Measurements from ENCODE around the gene LGI1. TPM values are rescaled to one million over a fixed set of nuclear protein-coding genes. Genes with fewer than 3 reads are reported as not detected.

LGI1 gene
- polyA plus RNA-seq, 3 donors, result 0.03 TPM; not detected in 2

DNA sequence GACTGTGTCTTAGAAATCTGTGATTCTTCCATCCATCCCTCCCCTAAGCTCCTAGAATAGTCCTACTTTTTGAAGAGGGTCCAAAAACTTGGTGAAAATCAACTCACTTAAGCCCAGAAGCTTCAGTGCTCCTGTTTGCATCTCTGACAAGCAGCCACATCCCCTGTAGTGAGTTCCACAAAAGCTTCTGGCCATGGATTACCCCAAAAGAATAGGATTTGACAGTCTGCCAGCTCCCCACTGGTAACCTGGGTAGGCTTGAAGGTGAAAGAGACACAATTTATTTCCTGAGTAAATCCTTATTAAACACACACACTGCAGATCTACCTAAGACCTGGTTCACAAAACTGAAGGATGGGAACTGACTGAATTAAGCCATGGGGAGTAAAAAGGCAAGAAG is 46.5 kb downstream of the LGI1 start:
- intact Hi-C loops (cut with micrococcal nuclease), result no loop called here
- Histone ChIP-seq H3K36me3 (replicated peaks in 1 of 2; ENCODE audit: control insufficient read depth in 1 of 2, insufficient read depth in 2 of 2, low read length in 2 of 2) (no peaks in the 10 kb centered on the region), H3K27ac (ENCODE audit: low read depth in 1 of 2, low read length in 2 of 2) (no peak overlapping the region), H3K9ac (ENCODE audit: insufficient read depth, low read length, poor library complexity, severe bottlenecking) (no peak overlapping the region), H2AFZ (ENCODE audit: insufficient read depth, low read depth, low read length, poor library complexity, severe bottlenecking) (no peak overlapping the region), H3K4me1 (ENCODE audit: control insufficient read depth in 1 of 2, insufficient read depth in 2 of 2, low read length in 2 of 2) (no peaks in the 10 kb centered on the region), H3K4me2 (replicated peaks; ENCODE audit: extremely low read depth, low read length, poor library complexity, severe bottlenecking) (no peak overlapping the region), H3K4me3 (replicated peaks in 1 of 3; ENCODE audit: low read depth in 2 of 3, low read length in 3 of 3) (no peak overlapping the region), H3K27me3 (ENCODE audit: control insufficient read depth in 2 of 2, insufficient read depth in 2 of 2, low read length in 2 of 2) (peaks cover 6 to 14% of the 10 kb centered on the region in 2 donors), H3K79me2 (ENCODE audit: insufficient read depth, low read length) (no peaks in the 10 kb centered on the region), H3K9me3 (replicated peaks in 1 of 2; ENCODE audit: control insufficient read depth in 1 of 2, insufficient read depth in 1 of 2, low read length in 2 of 2) (no peaks in the 10 kb centered on the region), H4K20me1 (ENCODE audit: insufficient read depth, low read length) (no peaks in the 10 kb centered on the region)
- Mint-ChIP-seq H3K27me3 (ENCODE audit: low read depth in 3 of 3) (peaks cover 5 to 15% (median 13%) of the 10 kb centered on the region in 3 donors), H3K4me3 (no peak overlapping the region), H3K36me3 (no peaks in the 10 kb centered on the region), H3K9me3 (no peaks in the 10 kb centered on the region), H3K4me1 (peaks cover 3% of the 10 kb centered on the region), H3K27ac (no peak overlapping the region)
- TF ChIP-seq, protein P1, sequence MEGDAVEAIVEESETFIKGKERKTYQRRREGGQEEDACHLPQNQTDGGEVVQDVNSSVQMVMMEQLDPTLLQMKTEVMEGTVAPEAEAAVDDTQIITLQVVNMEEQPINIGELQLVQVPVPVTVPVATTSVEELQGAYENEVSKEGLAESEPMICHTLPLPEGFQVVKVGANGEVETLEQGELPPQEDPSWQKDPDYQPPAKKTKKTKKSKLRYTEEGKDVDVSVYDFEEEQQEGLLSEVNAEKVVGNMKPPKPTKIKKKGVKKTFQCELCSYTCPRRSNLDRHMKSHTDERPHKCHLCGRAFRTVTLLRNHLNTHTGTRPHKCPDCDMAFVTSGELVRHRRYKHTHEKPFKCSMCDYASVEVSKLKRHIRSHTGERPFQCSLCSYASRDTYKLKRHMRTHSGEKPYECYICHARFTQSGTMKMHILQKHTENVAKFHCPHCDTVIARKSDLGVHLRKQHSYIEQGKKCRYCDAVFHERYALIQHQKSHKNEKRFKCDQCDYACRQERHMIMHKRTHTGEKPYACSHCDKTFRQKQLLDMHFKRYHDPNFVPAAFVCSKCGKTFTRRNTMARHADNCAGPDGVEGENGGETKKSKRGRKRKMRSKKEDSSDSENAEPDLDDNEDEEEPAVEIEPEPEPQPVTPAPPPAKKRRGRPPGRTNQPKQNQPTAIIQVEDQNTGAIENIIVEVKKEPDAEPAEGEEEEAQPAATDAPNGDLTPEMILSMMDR (IDR thresholded peaks at IDR 0.05), result no peak
- DNase-seq, result no peak

DNA sequence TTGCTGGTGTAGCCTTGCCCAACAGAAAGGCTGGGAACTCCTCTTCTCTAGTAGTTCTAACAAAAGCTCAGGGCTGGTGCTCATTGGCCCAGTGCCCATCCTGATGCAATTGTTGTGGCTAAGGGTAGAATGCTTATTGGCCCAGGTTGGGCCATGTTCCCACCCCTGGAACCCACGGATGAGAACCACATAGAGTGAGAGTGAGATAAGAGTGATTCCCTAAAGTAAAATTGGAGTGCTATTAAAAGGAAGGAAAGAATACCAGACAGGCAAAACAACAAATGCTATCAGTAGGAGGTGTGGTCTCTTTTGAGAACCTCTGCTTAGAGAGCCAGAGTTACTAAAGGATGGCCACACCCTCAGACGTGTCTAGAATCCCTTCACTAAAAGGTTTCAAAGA is 49.2 kb downstream of the LGI1 start:
- Mint-ChIP-seq H3K4me3 (no peak overlapping the region), H3K4me1 (peaks cover 3% of the 10 kb centered on the region), H3K27ac (no peak overlapping the region), H3K27me3 (ENCODE audit: low read depth in 3 of 3) (peaks cover 5 to 15% (median 12%) of the 10 kb centered on the region in 3 donors), H3K36me3 (no peaks in the 10 kb centered on the region), H3K9me3 (no peaks in the 10 kb centered on the region)
- DNase-seq, result no peak
- Histone ChIP-seq H3K4me3 (replicated peaks in 1 of 3; ENCODE audit: low read depth in 2 of 3, low read length in 3 of 3) (no peak overlapping the region), H2AFZ (ENCODE audit: insufficient read depth, low read depth, low read length, poor library complexity, severe bottlenecking) (no peak overlapping the region), H3K9me3 (replicated peaks in 1 of 2; ENCODE audit: control insufficient read depth in 1 of 2, insufficient read depth in 1 of 2, low read length in 2 of 2) (no peaks in the 10 kb centered on the region), H4K20me1 (ENCODE audit: insufficient read depth, low read length) (no peaks in the 10 kb centered on the region), H3K79me2 (ENCODE audit: insufficient read depth, low read length) (no peaks in the 10 kb centered on the region), H3K36me3 (replicated peaks in 1 of 2; ENCODE audit: control insufficient read depth in 1 of 2, insufficient read depth in 2 of 2, low read length in 2 of 2) (no peaks in the 10 kb centered on the region), H3K4me1 (ENCODE audit: control insufficient read depth in 1 of 2, insufficient read depth in 2 of 2, low read length in 2 of 2) (no peaks in the 10 kb centered on the region), H3K27ac (ENCODE audit: low read depth in 1 of 2, low read length in 2 of 2) (no peak overlapping the region), H3K9ac (ENCODE audit: insufficient read depth, low read length, poor library complexity, severe bottlenecking) (no peak overlapping the region), H3K27me3 (ENCODE audit: control insufficient read depth in 2 of 2, insufficient read depth in 2 of 2, low read length in 2 of 2) (peaks cover 6 to 14% of the 10 kb centered on the region in 2 donors), H3K4me2 (replicated peaks; ENCODE audit: extremely low read depth, low read length, poor library complexity, severe bottlenecking) (no peak overlapping the region)
- TF ChIP-seq, protein P1 (IDR thresholded peaks at IDR 0.05), result no peak
- no CpG with 5 or more reads among the region's 2 CpGs for WGBS (ENCODE audit: insufficient coverage)
- intact Hi-C loops (cut with micrococcal nuclease), result no loop called here

Data from CD14-positive monocyte (primary cell).